ENCODE data around the gene AKAP9. TPM values are rescaled to one million over a fixed set of nuclear protein-coding genes. Genes with fewer than 3 reads are reported as not detected.

AKAP9 gene
- total RNA-seq, 1 donor from 2014 or later: 35.1 TPM

DNA sequence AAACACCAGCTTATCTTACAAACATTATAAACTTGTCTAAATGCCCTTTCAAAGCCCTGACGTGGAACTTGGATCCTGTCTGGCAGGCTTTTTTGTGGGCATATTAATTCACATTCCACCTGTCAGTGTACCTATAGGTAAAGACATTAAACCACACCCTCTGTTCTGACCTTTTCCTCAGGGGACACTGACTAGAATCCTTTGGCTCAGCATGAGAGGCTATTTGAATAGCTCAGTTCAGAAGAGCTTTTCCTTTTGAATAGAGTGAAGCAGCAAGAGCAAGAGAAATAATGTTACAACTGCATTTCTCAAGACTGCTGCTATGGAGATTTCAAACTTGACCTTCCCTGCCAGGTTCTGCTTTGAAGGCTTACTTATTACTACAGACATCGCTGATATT, 116.7 kb downstream of the AKAP9 start:
- DNase-seq (ENCODE audit: low spot score): no peak
- no peaks in the 10 kb centered on the region for H3K27me3 Mint-ChIP-seq (ENCODE audit: low read depth)
- peaks cover 1% of the 10 kb centered on the region for H3K36me3 Mint-ChIP-seq (ENCODE audit: low read depth)
- H3K4me3 Mint-ChIP-seq (ENCODE audit: unreplicated experiment): no peak overlapping the region
- peaks cover 18% of the 10 kb centered on the region for H3K4me1 Mint-ChIP-seq (ENCODE audit: low read depth)
- TF ChIP-seq, protein P1, sequence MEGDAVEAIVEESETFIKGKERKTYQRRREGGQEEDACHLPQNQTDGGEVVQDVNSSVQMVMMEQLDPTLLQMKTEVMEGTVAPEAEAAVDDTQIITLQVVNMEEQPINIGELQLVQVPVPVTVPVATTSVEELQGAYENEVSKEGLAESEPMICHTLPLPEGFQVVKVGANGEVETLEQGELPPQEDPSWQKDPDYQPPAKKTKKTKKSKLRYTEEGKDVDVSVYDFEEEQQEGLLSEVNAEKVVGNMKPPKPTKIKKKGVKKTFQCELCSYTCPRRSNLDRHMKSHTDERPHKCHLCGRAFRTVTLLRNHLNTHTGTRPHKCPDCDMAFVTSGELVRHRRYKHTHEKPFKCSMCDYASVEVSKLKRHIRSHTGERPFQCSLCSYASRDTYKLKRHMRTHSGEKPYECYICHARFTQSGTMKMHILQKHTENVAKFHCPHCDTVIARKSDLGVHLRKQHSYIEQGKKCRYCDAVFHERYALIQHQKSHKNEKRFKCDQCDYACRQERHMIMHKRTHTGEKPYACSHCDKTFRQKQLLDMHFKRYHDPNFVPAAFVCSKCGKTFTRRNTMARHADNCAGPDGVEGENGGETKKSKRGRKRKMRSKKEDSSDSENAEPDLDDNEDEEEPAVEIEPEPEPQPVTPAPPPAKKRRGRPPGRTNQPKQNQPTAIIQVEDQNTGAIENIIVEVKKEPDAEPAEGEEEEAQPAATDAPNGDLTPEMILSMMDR (IDR thresholded peaks at IDR 0.05): no peak
- H3K27ac Mint-ChIP-seq (ENCODE audit: unreplicated experiment): peak overlapping the region; percentile 76
- H3K9me3 Mint-ChIP-seq (ENCODE audit: low read depth): no peaks in the 10 kb centered on the region

DNA sequence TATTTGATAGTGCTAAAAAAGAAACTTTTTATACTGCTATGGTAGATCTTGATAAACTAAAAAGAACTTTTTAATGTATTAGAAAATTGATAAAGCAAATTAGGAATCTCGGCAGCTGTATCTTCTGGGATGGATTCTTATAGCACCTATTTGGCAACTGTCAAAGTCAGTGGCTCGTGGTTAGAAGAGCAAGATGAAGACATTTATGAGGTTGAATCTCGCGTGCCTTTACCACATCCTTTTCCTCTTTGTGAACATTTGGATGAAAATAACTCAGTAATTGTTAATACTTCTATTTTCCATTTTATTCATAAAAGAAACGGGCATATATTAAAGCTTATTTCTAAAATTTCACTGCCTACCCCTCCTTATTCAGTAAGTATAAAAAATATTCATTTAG, 117.4 kb downstream of the AKAP9 start:
- Mint-ChIP-seq H3K4me3 (ENCODE audit: unreplicated experiment) (no peak overlapping the region), H3K27ac (ENCODE audit: unreplicated experiment) (peak overlapping the region; percentile 76), H3K36me3 (ENCODE audit: low read depth) (peaks cover 4% of the 10 kb centered on the region), H3K27me3 (ENCODE audit: low read depth) (no peaks in the 10 kb centered on the region), H3K4me1 (ENCODE audit: low read depth) (peaks cover 18% of the 10 kb centered on the region), H3K9me3 (ENCODE audit: low read depth) (no peaks in the 10 kb centered on the region)
- TF ChIP-seq, protein P1 (IDR thresholded peaks at IDR 0.05): no peak
- DNase-seq (ENCODE audit: low spot score): no peak

DNA sequence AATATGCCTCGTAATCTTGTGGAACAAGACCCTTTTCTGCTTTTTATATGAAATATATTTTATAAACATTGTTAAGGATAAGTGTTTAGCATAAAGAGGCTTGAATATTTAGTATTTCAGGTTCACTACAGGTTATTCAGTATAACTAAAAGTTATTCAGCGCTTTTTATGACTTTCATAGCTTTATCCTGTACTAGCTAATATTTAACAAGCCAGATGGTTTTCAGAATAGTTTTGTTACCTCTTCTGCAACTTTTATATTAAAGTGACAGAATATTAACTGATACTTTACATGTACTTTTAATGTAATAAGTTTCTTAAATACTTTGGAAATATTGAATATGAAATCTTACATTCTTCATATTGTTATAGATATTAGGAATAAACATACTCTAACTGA, 118.2 kb downstream of the AKAP9 start:
- H3K4me3 Mint-ChIP-seq (ENCODE audit: unreplicated experiment): no peak overlapping the region
- H3K27me3 Mint-ChIP-seq (ENCODE audit: low read depth): no peaks in the 10 kb centered on the region
- no peak overlapping the region for H3K27ac Mint-ChIP-seq (ENCODE audit: unreplicated experiment)
- H3K36me3 Mint-ChIP-seq (ENCODE audit: low read depth): peaks cover 3% of the 10 kb centered on the region
- TF ChIP-seq, protein P1 (IDR thresholded peaks at IDR 0.05): no peak
- H3K9me3 Mint-ChIP-seq (ENCODE audit: low read depth): no peaks in the 10 kb centered on the region
- no peak for DNase-seq (ENCODE audit: low spot score)
- H3K4me1 Mint-ChIP-seq (ENCODE audit: low read depth): peaks cover 18% of the 10 kb centered on the region

DNA sequence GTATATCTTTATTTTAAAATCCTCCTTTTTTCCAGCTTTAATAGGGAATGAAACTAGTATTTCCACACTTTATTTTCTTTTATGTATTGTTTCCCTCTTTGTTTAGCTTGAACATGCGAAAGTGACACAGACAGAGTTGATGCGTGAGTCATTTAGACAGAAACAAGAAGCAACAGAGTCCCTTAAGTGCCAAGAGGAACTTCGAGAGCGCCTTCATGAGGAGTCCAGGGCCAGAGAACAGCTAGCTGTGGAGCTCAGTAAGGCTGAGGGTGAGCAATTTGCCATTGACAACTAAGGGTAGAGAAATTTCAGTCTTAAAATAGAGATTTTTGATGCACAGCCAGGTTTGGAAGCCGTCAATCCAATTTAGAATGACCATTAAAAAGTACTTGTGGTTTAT, 120.5 kb downstream of the AKAP9 start:
- H3K9me3 Mint-ChIP-seq (ENCODE audit: low read depth): no peaks in the 10 kb centered on the region
- H3K27ac Mint-ChIP-seq (ENCODE audit: unreplicated experiment): no peak overlapping the region
- no peak overlapping the region for H3K4me3 Mint-ChIP-seq (ENCODE audit: unreplicated experiment)
- H3K27me3 Mint-ChIP-seq (ENCODE audit: low read depth): no peaks in the 10 kb centered on the region
- TF ChIP-seq, protein P1 (IDR thresholded peaks at IDR 0.05): no peak
- peaks cover 3% of the 10 kb centered on the region for H3K36me3 Mint-ChIP-seq (ENCODE audit: low read depth)
- DNase-seq (ENCODE audit: low spot score): no peak
- peaks cover 18% of the 10 kb centered on the region for H3K4me1 Mint-ChIP-seq (ENCODE audit: low read depth)

DNA sequence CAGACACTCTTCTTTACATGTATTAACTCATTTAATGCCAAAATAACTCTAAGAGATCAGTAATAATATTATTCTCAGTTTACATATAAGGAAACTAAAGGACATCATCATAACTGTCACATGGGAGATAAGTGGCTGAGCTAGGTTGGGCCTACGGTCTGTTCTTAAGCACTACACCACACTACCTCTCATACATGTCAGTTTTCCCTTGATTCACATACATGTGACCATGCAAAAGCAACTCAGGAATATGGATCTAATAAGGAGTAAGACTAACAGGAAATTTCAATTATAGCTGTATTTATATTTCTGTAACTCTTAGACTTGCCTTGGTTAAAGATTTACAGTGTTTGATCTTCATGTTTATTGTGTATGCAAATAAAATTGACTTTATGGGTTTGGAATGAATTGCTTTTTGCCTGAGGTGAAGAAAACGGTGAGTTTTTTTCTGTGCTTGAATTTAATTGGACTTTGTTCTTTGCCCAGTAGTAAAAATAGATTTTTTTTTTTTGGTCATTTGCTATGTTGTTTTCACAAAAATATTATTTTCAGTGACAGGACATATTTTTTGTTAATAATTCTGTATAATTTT, 123.9 kb downstream of the AKAP9 start:
- no peak for DNase-seq (ENCODE audit: low spot score)
- Mint-ChIP-seq H3K4me3 (ENCODE audit: unreplicated experiment) (no peak overlapping the region), H3K27me3 (ENCODE audit: low read depth) (no peaks in the 10 kb centered on the region), H3K27ac (ENCODE audit: unreplicated experiment) (no peak overlapping the region), H3K9me3 (ENCODE audit: low read depth) (no peaks in the 10 kb centered on the region), H3K36me3 (ENCODE audit: low read depth) (peaks cover 13% of the 10 kb centered on the region), H3K4me1 (ENCODE audit: low read depth) (peaks cover 3% of the 10 kb centered on the region)
- TF ChIP-seq, protein P1 (IDR thresholded peaks at IDR 0.05): no peak

Measured in chondrocyte (in vitro differentiated cells).